Uterus (tissue), 4 donors: Measurements from ENCODE around the gene GJA3. TPM values are rescaled to one million over a fixed set of nuclear protein-coding genes. Genes with fewer than 3 reads are reported as not detected.
A peak's percentile ranks its signal among the peaks of the same experiment; 100 is the strongest.

Source experiments
- DNase-seq, 2 donors: peaks; one replicate each; pipeline ENCODE4 v3.0.0-alpha.2; 2019 to 2020
- H3K27ac ChIP-seq, 2 donors: fragments of 200-600 bp; sonication (generic); 1 replicate in 1 of 2; 2 replicates in 1 of 2; pipeline ENCODE4 v1.5.1; 2016 to 2018
- H3K27me3 ChIP-seq, 2 donors: fragments of 200-600 bp; sonication (generic); one replicate each; pipeline ENCODE4 v1.5.1; 2018 to 2019; ENCODE audit warnings: control low read depth in 1 of 2
- H3K36me3 ChIP-seq, 2 donors: fragments of 200-600 bp; sonication (generic); one replicate each; pipeline ENCODE4 v1.5.1; 2019; ENCODE audit warnings: control low read depth in 1 of 2
- H3K4me1 ChIP-seq, 2 donors: fragments of 200-600 bp; sonication (generic); one replicate each; pipeline ENCODE4 v1.5.1; 2018 to 2019; ENCODE audit warnings: control low read depth in 1 of 2
- H3K4me3 ChIP-seq, 2 donors: fragments of 200-600 bp; sonication (generic); 1 replicate in 1 of 2; 2 replicates in 1 of 2; pipeline ENCODE4 v1.5.1; 2018 to 2019; ENCODE audit warnings: mild to moderate bottlenecking in 1 of 2
- H3K9me3 ChIP-seq, 2 donors: fragments of 200-600 bp; sonication (generic); one replicate each; pipeline ENCODE4 v1.5.1; 2019; ENCODE audit warnings: control low read depth in 1 of 2
- POLR2A ChIP-seq, 2 donors: fragments of 450-650 bp; IDR thresholded peaks; one replicate each; pipeline ENCODE4 v1.6.1; 2016; ENCODE audit warnings: antibody characterized with exemption in 2 of 2, mild to moderate bottlenecking in 1 of 2, moderate library complexity in 1 of 2
- intact Hi-C: fragments of 100-400 bp; cut with DNase I; formaldehyde crosslinking; loops from one replicate; pipeline ENCODE4 v1.15.1; 2023; ENCODE audit warnings: low total_unique reads
- total RNA-seq, 4 donors: library from RNA; depleted of rRNA in 3 of 4; stranded (reverse); fragments of >200 nt in 3 of 4; gene quantifications; one replicate each; pipeline versions ENCODE4 v1.1.0 to v1.2.4, GENCODE V29; 2014 to 2023
- TF ChIP-seq, protein P1 (sequence below), 4 experiments: fragments of 200-600 bp in 2 of 4; fragments of 450-650 bp in 2 of 4; sonication (generic) in 2 of 4; IDR thresholded peaks; one replicate each; pipeline ENCODE4 v1.5.1; 2016 to 2019; ENCODE audit warnings: antibody characterized with exemption in 4 of 4, mild to moderate bottlenecking in 2 of 4, moderate library complexity in 1 of 4
- donor health status: DM: yes; HTN: yes; CAD: no.

Gene GJA3
- total RNA-seq, 4 donors from 2014 or later = 0.07 to 0.37 TPM; not detected in 2

DNA sequence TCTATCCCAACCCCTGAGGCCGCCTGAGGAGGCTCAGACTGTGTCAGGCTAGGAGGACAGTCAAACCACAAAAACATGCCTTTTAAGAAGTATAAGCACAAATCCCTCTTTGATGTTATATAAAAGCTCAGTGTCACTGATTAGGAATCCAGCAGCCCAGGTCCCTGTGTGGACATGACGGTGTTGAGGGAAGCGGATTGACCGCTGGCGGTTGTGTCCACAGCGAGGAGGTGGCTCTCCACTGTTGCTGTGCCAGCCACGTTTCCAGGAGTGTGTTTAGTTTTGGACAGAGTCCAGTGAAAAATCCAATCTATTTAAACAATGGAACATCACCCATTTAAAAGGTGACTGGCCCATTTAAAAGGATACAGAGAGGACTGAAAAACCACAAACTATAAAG is 7.5 kb upstream of the GJA3 start:
- Histone ChIP-seq H3K9me3 (no peaks in the 10 kb centered on the region), H3K4me1 (no peaks in the 10 kb centered on the region), H3K36me3 (no peaks in the 10 kb centered on the region), H3K4me3 (no peak overlapping the region), H3K27me3 (no peaks in the 10 kb centered on the region), H3K27ac (no peak overlapping the region)
- TF ChIP-seq, protein P1, sequence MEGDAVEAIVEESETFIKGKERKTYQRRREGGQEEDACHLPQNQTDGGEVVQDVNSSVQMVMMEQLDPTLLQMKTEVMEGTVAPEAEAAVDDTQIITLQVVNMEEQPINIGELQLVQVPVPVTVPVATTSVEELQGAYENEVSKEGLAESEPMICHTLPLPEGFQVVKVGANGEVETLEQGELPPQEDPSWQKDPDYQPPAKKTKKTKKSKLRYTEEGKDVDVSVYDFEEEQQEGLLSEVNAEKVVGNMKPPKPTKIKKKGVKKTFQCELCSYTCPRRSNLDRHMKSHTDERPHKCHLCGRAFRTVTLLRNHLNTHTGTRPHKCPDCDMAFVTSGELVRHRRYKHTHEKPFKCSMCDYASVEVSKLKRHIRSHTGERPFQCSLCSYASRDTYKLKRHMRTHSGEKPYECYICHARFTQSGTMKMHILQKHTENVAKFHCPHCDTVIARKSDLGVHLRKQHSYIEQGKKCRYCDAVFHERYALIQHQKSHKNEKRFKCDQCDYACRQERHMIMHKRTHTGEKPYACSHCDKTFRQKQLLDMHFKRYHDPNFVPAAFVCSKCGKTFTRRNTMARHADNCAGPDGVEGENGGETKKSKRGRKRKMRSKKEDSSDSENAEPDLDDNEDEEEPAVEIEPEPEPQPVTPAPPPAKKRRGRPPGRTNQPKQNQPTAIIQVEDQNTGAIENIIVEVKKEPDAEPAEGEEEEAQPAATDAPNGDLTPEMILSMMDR (IDR thresholded peaks at IDR 0.05) = no peak
- no peak for TF ChIP-seq POLR2A (IDR thresholded peaks at IDR 0.05)
- intact Hi-C loops = no loop called here
- DNase-seq = no peak

GRCh38 chr13:20165417-20166257 is 4.8 kb upstream of the GJA3 start:
- TF ChIP-seq POLR2A (IDR thresholded peaks at IDR 0.05) = no peak
- no peaks in the 10 kb centered on the region for H3K9me3 ChIP-seq
- no peak for DNase-seq
- peaks cover 7 to 13% of the 10 kb centered on the region in 2 donors for H3K27me3 ChIP-seq
- no peak overlapping the region for H3K4me3 ChIP-seq
- H3K36me3 ChIP-seq = no peaks in the 10 kb centered on the region
- no peak overlapping the region for H3K27ac ChIP-seq
- intact Hi-C loops = no loop called here
- peaks cover 0 to 9% of the 10 kb centered on the region in 2 donors for H3K4me1 ChIP-seq

GRCh38 chr13:20161951-20162300 is 1.1 kb upstream of the GJA3 start:
- Histone ChIP-seq H3K27me3 (peaks cover 41 to 49% of the 10 kb centered on the region in 2 donors), H3K36me3 (no peaks in the 10 kb centered on the region), H3K4me1 (peaks cover 0 to 14% of the 10 kb centered on the region in 2 donors), H3K27ac (no peak overlapping the region), H3K4me3 (no peak overlapping the region), H3K9me3 (no peaks in the 10 kb centered on the region)
- intact Hi-C loops = no loop called here
- no peak for DNase-seq
- TF ChIP-seq, protein P1 (IDR thresholded peaks at IDR 0.05) = no peak
- no peak for TF ChIP-seq POLR2A (IDR thresholded peaks at IDR 0.05)

- intact Hi-C loops = no loop called here
Observed at GRCh38 chr13:20161275-20161950, 561 bp upstream of the GJA3 start.

GRCh38 chr13:20159646-20160305 is 1.1 kb downstream of the GJA3 start:
- TF ChIP-seq, protein P1 (IDR thresholded peaks at IDR 0.05) = no peak
- TF ChIP-seq POLR2A (IDR thresholded peaks at IDR 0.05) = no peak
- H3K4me1 ChIP-seq = peaks cover 0 to 14% of the 10 kb centered on the region in 2 donors
- no peaks in the 10 kb centered on the region for H3K9me3 ChIP-seq
- no peaks in the 10 kb centered on the region for H3K36me3 ChIP-seq
- H3K4me3 ChIP-seq = no peak overlapping the region
- no peak for DNase-seq
- no peak overlapping the region for H3K27ac ChIP-seq
- intact Hi-C loops = no loop called here
- peaks cover 41 to 69% of the 10 kb centered on the region in 2 donors for H3K27me3 ChIP-seq

More at GRCh38 chr13:20161275-20161950, 561 bp upstream of the GJA3 start:
- DNase-seq = no peak
- Histone ChIP-seq H3K9me3 (no peaks in the 10 kb centered on the region), H3K36me3 (no peaks in the 10 kb centered on the region), H3K4me1 (peaks cover 0 to 14% of the 10 kb centered on the region in 2 donors), H3K4me3 (peak overlapping the region in 1 of 2 donors; percentile 17), H3K27me3 (peaks cover 41 to 53% of the 10 kb centered on the region in 2 donors), H3K27ac (no peak overlapping the region)
- TF ChIP-seq, protein P1 (IDR thresholded peaks at IDR 0.05) = no peak
- no peak for TF ChIP-seq POLR2A (IDR thresholded peaks at IDR 0.05)
